ENCODE measurements around the gene PDHX. TPM values are rescaled to one million over a fixed set of nuclear protein-coding genes. Genes with fewer than 3 reads are reported as not detected.

The PDHX gene
- total and polyA plus RNA-seq, 2 of the 4 experiments (the other 2 are of a cell fraction): 19.8 to 26.7 TPM

DNA sequence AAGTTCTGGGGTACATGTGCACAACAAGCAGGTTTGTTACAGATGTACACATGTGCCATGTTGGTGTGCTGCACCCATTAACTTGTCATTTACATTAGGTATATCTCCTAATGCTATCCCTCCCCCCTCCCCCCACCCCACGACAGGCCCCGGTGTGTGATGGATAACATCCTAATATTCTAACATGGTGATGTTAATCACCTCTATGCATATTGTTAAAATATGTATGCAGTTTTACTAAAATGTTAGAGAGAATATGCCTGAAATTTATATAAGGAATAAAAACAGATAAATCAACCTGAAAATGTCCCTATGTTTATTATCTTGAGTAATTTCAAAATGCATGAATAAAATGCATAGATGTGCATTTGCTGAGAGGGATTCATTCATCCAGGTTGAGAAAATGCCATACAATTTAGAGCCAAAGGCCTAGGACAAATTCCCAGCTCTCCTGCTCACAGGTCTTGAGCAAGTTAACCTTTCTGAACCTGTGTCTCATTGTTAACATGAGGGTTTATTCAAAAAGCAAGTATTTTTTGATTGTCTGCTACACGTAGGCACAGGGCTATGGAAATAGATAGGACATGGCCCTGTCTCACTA is 38.9 kb upstream of the PDHX start:
- Histone ChIP-seq H3K56ac (ENCODE audit: extremely low read depth, insufficient read depth, low read length) (no peak overlapping the region), H2AK5ac (ENCODE audit: low read depth, low read length) (no peak overlapping the region), H4K91ac (ENCODE audit: insufficient read depth, low read depth, low read length) (no peak overlapping the region), H3K27me3 (ENCODE audit: control insufficient read depth, insufficient read depth, low read length) (no peaks in the 10 kb centered on the region), H4K20me1 (ENCODE audit: insufficient read depth, low read length) (no peaks in the 10 kb centered on the region), H2BK5ac (ENCODE audit: low read depth, low read length, poor library complexity, severe bottlenecking) (no peak overlapping the region), H4K8ac (ENCODE audit: low read depth in 2 of 2, low read length in 2 of 2) (no peak overlapping the region), H3K4ac (ENCODE audit: low read depth, low read length) (no peak overlapping the region), H2BK15ac (ENCODE audit: low read depth, low read length) (no peak overlapping the region), H3K79me1 (ENCODE audit: low read depth in 1 of 2, low read length in 2 of 2) (no peaks in the 10 kb centered on the region), H2BK120ac (ENCODE audit: low read depth, low read length) (no peak overlapping the region), H3K9ac (ENCODE audit: low read depth, low read length) (no peak overlapping the region), H3K9me1 (ENCODE audit: insufficient read depth, low read length) (no peaks in the 10 kb centered on the region), H3K36me3 (ENCODE audit: control insufficient read depth, insufficient read depth, low read length) (no peaks in the 10 kb centered on the region), H3K4me2 (ENCODE audit: low read depth, low read length) (no peak overlapping the region), H3K4me3 (ENCODE audit: insufficient read depth, low read depth, low read length) (no peak overlapping the region), H4K5ac (ENCODE audit: low read depth, low read length) (no peak overlapping the region), H3K4me1 (ENCODE audit: control insufficient read depth, insufficient read depth, low read length) (no peaks in the 10 kb centered on the region), H3K14ac (replicated peaks; ENCODE audit: low read depth, low read length) (no peak overlapping the region), H3K9me3 (ENCODE audit: control insufficient read depth, insufficient read depth, low read length) (no peaks in the 10 kb centered on the region), H3K23ac (ENCODE audit: low read depth, low read length) (no peak overlapping the region), H2BK20ac (ENCODE audit: low read depth, low read length) (no peak overlapping the region), H2AFZ (replicated peaks; ENCODE audit: low read length, poor library complexity) (no peak overlapping the region), H3K27ac (ENCODE audit: insufficient read depth, low read length) (no peak overlapping the region), H2AK9ac (replicated peaks; ENCODE audit: low read depth, low read length, poor library complexity) (no peak overlapping the region), H3K18ac (ENCODE audit: low read depth, low read length) (no peak overlapping the region)
- dilution Hi-C loops (cut with HindIII; ENCODE audit: low sequenced_read_pairs, unreplicated experiment): no loop called here
- WGBS, 2 experiments (ENCODE audit: extremely low coverage in 2 of 2, insufficient read length in 1 of 2): no CpG with 5 or more reads among the region's 3 CpGs
- no TSS peak for BruUV-seq (replicated peaks)
- POLR2A ChIA-PET (ENCODE audit: unreplicated experiment): no interaction called here
- DNase-seq: no peak
- ATAC-seq (ENCODE audit: low read depth): no peak
- CTCF ChIA-PET: no interaction called here
- intact Hi-C loops (cut with micrococcal nuclease): no loop called here
- in situ Hi-C loops (cut with MboI; ENCODE audit: low sequenced_read_pairs): no loop called here
- TF ChIP-seq CHD1 (IDR thresholded peaks at IDR 0.05; ENCODE audit: low read depth, low read length): no peak
- TF ChIP-seq, protein P1, sequence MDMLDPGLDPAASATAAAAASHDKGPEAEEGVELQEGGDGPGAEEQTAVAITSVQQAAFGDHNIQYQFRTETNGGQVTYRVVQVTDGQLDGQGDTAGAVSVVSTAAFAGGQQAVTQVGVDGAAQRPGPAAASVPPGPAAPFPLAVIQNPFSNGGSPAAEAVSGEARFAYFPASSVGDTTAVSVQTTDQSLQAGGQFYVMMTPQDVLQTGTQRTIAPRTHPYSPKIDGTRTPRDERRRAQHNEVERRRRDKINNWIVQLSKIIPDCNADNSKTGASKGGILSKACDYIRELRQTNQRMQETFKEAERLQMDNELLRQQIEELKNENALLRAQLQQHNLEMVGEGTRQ (IDR thresholded peaks at IDR 0.05; ENCODE audit: low read depth, low read length): no peak
- no peak for TF ChIP-seq FOS (IDR thresholded peaks at IDR 0.05; ENCODE audit: low read depth, low read length)
- no peak for TF ChIP-seq SMC3 (IDR thresholded peaks at IDR 0.05; ENCODE audit: low read depth, low read length)
